ENCODE results near the gene FGGY. TPM values are rescaled to one million over a fixed set of nuclear protein-coding genes. Genes with fewer than 3 reads are reported as not detected.

FGGY gene
- total RNA-seq, 2 experiments from 2014 or later = 11.9 to 13.6 TPM

DNA sequence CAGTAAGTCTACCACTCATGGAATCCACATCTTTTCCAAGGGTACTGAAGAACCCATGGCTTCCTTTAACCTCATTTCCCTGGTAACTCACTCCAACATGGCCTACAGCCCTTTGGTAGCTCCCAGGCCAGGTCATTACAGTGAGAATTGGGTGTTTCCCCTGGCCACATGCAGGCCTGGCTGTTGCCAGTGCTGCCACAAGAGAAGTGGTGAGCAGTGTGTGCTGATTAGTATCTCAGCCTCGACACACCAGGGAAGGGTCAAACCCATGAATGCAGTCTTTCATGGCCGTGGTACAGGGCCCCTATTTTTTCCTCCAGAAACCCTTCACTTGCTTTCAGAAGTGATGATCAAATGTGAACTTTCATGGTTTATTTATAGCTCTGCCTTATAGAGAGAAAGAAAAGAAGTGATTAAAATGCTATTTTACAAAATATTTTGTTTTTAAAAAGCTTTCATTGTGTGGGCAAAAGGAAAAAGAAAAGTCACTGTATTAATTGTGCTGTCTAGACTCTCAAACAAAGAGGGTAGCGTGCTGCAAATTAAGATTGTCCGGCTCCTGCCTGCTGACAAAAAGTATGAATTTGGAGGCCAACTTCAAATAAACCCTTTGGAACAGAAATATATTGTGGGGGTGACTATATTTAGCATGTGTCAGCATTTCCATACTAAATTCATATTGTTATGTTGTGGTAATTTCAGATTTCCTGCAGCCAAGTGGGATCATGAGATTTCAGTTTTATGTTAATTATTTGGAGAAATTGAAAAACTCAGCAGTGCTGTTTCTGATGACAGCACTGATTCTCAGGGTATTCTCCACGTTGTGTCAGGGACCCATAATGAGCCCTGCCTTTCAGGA, 455.9 kb downstream of the FGGY start:
- POLR2A ChIA-PET = no interaction called here
- Mint-ChIP-seq H3K27me3 (no peaks in the 10 kb centered on the region), H3K4me1 (ENCODE audit: low read depth) (no peaks in the 10 kb centered on the region), H3K27ac (no peak overlapping the region), H3K36me3 (ENCODE audit: low read depth) (no peaks in the 10 kb centered on the region), H3K9me3 (no peaks in the 10 kb centered on the region), H3K4me3 (no peak overlapping the region)
- intact Hi-C loops (cut with micrococcal nuclease) = no loop called here
- CTCF ChIA-PET = interaction anchor here (1.0 kb wide), 1 partner anchor 54 kb away, joined by 3 read pairs; no protein-coding TSS in a partner anchor
- DNase-seq (no peak), ATAC-seq (no peak)
- TF ChIP-seq CTCF (IDR thresholded peaks at IDR 0.05) = no peak

GRCh38 chr1:59755069-59755685, 458.3 kb downstream of the FGGY start:
- no peak for TF ChIP-seq CTCF (IDR thresholded peaks at IDR 0.05)
- POLR2A ChIA-PET = no interaction called here
- ATAC-seq (no peak), DNase-seq (no peak)
- H3K4me3 Mint-ChIP-seq = no peak overlapping the region
- H3K4me1 Mint-ChIP-seq (ENCODE audit: low read depth) = peaks cover 2% of the 10 kb centered on the region
- H3K9me3 Mint-ChIP-seq = no peaks in the 10 kb centered on the region
- intact Hi-C loops (cut with micrococcal nuclease) = loop anchor here (5.0 kb wide), 1 partner anchor 1013 kb away; no protein-coding TSS in a partner anchor
- H3K27me3 Mint-ChIP-seq = no peaks in the 10 kb centered on the region
- H3K36me3 Mint-ChIP-seq (ENCODE audit: low read depth) = no peaks in the 10 kb centered on the region
- CTCF ChIA-PET = interaction anchor here (0.7 kb wide), 1 partner anchor 13 kb away, joined by 3 read pairs; no protein-coding TSS in a partner anchor
- H3K27ac Mint-ChIP-seq = no peak overlapping the region

GRCh38 chr1:59757197-59757747, 460.4 kb downstream of the FGGY start:
- DNase-seq (no peak), ATAC-seq (no peak)
- Mint-ChIP-seq H3K9me3 (no peaks in the 10 kb centered on the region), H3K4me1 (ENCODE audit: low read depth) (peaks cover 2% of the 10 kb centered on the region), H3K27me3 (no peaks in the 10 kb centered on the region), H3K27ac (no peak overlapping the region), H3K4me3 (no peak overlapping the region), H3K36me3 (ENCODE audit: low read depth) (no peaks in the 10 kb centered on the region)
- CTCF ChIA-PET = interaction anchor here (2.7 kb wide), 1 partner anchor 58 kb away, joined by 27 read pairs; no protein-coding TSS in a partner anchor
- TF ChIP-seq CTCF (IDR thresholded peaks at IDR 0.05) = no peak
- POLR2A ChIA-PET = no interaction called here
- intact Hi-C loops (cut with micrococcal nuclease) = loop anchor here (5.0 kb wide), 1 partner anchor 1015 kb away; no protein-coding TSS in a partner anchor

DNA sequence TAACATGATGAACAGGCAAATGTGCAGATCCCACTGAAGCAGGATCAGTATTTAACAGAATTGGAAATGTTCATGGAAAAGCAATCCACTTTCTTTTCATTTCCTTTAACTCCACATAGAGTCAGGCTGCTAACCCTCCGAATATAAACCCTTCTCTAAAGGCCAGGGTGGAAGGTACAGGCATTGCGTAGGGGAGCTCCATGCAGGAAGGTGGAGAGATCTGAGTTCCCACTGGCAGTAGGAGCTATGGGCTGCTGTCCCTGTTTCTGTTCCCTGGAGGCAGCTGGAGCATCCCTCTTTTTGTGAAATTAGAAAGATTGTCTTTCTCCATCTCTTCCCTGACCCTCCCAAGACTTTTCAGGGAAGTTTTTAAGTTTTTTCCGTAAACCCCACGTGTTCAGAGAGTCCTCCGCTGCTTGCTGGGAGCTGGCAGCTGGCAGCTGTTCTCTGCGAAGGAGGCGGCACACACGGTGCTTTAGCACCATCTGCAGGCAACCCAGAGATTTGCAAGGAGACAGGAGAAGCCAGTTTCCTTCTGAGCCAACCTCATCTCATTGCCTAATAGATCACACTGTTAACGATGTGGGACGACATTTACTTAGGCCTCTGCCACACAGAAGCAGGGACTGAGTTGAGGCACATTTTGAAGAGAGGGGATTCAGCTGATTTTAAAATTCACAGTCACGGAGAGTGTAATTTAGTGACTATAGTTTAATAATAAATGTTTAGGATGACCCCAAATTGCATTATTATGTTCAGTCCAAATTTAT, 462.4 kb downstream of the FGGY start:
- no peaks in the 10 kb centered on the region for H3K27me3 Mint-ChIP-seq
- peaks cover 2% of the 10 kb centered on the region for H3K4me1 Mint-ChIP-seq (ENCODE audit: low read depth)
- peak overlapping the region; percentile 35 for H3K4me3 Mint-ChIP-seq
- DNase-seq (peak; percentile 78), ATAC-seq (peak; percentile 97)
- intact Hi-C loops (cut with micrococcal nuclease) = loop anchor here (5.0 kb wide), 1 partner anchor 1017 kb away; no protein-coding TSS in a partner anchor
- no peak overlapping the region for H3K27ac Mint-ChIP-seq
- ChIA-PET CTCF (interaction anchor here (0.6 to 2.7 kb wide), 45 partner anchors 9 to 1244 kb away, joined by 3 to 27 read pairs (median 3); no protein-coding TSS in a partner anchor), POLR2A (no interaction called here)
- H3K9me3 Mint-ChIP-seq = no peaks in the 10 kb centered on the region
- no peaks in the 10 kb centered on the region for H3K36me3 Mint-ChIP-seq (ENCODE audit: low read depth)
- TF ChIP-seq CTCF (IDR thresholded peaks at IDR 0.05) = peak; percentile 90
